CD14-positive monocyte (primary cell): ENCODE results near the gene CGNL1. TPM values are rescaled to one million over a fixed set of nuclear protein-coding genes. Genes with fewer than 3 reads are reported as not detected.

ENCODE experiments used
- DNase-seq, 3 donors: peaks; one replicate each; pipeline ENCODE4 v3.0.0-alpha.2; 2011 to 2022
- H2AFZ ChIP-seq: 2 replicates; pipeline ENCODE4 v1.6.0; 2012; ENCODE audit warnings: mild to moderate bottlenecking, low read depth, low read length, inconsistent platforms; ENCODE audit not compliant: insufficient read depth, poor library complexity, severe bottlenecking
- H3K27ac ChIP-seq, 2 donors: 1 replicate in 1 of 2; 2 replicates in 1 of 2; pipeline ENCODE4 v1.5.1; 2012 to 2013; ENCODE audit warnings: low read length in 2 of 2, control low read depth in 1 of 2, inconsistent platforms in 1 of 2, low read depth in 1 of 2, mild to moderate bottlenecking in 1 of 2
- H3K27me3 ChIP-seq, 2 donors: one replicate each; pipeline versions ENCODE4 v1.6.0 to v1.6.1; 2011 to 2013; ENCODE audit warnings: low read length in 2 of 2; ENCODE audit not compliant: control insufficient read depth in 2 of 2, insufficient read depth in 2 of 2
- H3K36me3 ChIP-seq, 2 donors: replicated peaks in 1 of 2; 1 replicate in 1 of 2; 2 replicates in 1 of 2; pipeline versions ENCODE4 v1.5.1 to v1.6.1; 2012 to 2013; ENCODE audit warnings: low read length in 2 of 2, control low read depth in 1 of 2, inconsistent platforms in 1 of 2, mild to moderate bottlenecking in 1 of 2; ENCODE audit not compliant: insufficient read depth in 2 of 2, control insufficient read depth in 1 of 2
- H3K4me1 ChIP-seq, 2 donors: 1 replicate in 1 of 2; 2 replicates in 1 of 2; pipeline versions ENCODE4 v1.5.1 to v1.6.1; 2012 to 2013; ENCODE audit warnings: low read length in 2 of 2, control low read depth in 1 of 2, inconsistent platforms in 1 of 2, mild to moderate bottlenecking in 1 of 2, moderate library complexity in 1 of 2; ENCODE audit not compliant: insufficient read depth in 2 of 2, control insufficient read depth in 1 of 2
- H3K4me2 ChIP-seq: replicated peaks from 2 replicates; pipeline ENCODE3; 2012; ENCODE audit warnings: low read length, moderate library complexity, mild to moderate bottlenecking; ENCODE audit not compliant: poor library complexity, severe bottlenecking; ENCODE audit errors: extremely low read depth
- H3K4me3 ChIP-seq, 3 experiments: fragments of 200-600 bp in 1 of 3; sonication (generic) in 1 of 3; replicated peaks in 1 of 3; 1 replicate in 2 of 3; 2 replicates in 1 of 3; pipeline ENCODE4 v1.5.1; 2011 to 2013; ENCODE audit warnings: low read length in 3 of 3, mild to moderate bottlenecking in 3 of 3, control low read depth in 2 of 3, low read depth in 2 of 3, inconsistent platforms in 1 of 3, moderate library complexity in 1 of 3
- H3K79me2 ChIP-seq: 2 replicates; pipeline ENCODE4 v1.6.0; 2012; ENCODE audit warnings: mild to moderate bottlenecking, control low read depth, inconsistent platforms, low read length, moderate library complexity; ENCODE audit not compliant: insufficient read depth
- H3K9ac ChIP-seq: 2 replicates; pipeline ENCODE4 v1.6.0; 2017; ENCODE audit warnings: low read length, mild to moderate bottlenecking; ENCODE audit not compliant: insufficient read depth, poor library complexity, severe bottlenecking
- H3K9me3 ChIP-seq, 2 donors: replicated peaks in 1 of 2; 1 replicate in 1 of 2; 2 replicates in 1 of 2; pipeline versions ENCODE4 v1.5.1 to v1.6.1; 2012 to 2013; ENCODE audit warnings: low read length in 2 of 2, control low read depth in 1 of 2; ENCODE audit not compliant: control insufficient read depth in 1 of 2, insufficient read depth in 1 of 2
- H4K20me1 ChIP-seq: 2 replicates; pipeline ENCODE4 v1.6.0; 2012; ENCODE audit warnings: mild to moderate bottlenecking, low read length, control low read depth, moderate library complexity; ENCODE audit not compliant: insufficient read depth
- H3K27ac Mint-ChIP-seq, 7 donors: one replicate each; pipeline ENCODE4 v1.8.0; 2020; ENCODE audit warnings: mild to moderate bottlenecking in 7 of 7, mixed read lengths in 7 of 7, moderate library complexity in 6 of 7, inconsistent platforms in 2 of 7
- H3K27me3 Mint-ChIP-seq, 3 donors: one replicate each; pipeline ENCODE4 v1.8.0; 2021 to 2022; ENCODE audit warnings: low read depth in 3 of 3, mild to moderate bottlenecking in 3 of 3, mixed read lengths in 3 of 3, moderate library complexity in 3 of 3, inconsistent platforms in 1 of 3
- H3K36me3 Mint-ChIP-seq, 2 donors: one replicate each; pipeline ENCODE4 v1.8.0; 2020; ENCODE audit warnings: mixed read lengths in 2 of 2, inconsistent platforms in 1 of 2, mild to moderate bottlenecking in 1 of 2
- H3K4me1 Mint-ChIP-seq: one replicate; pipeline ENCODE4 v1.8.0; 2020; ENCODE audit warnings: mild to moderate bottlenecking, mixed read lengths
- H3K4me3 Mint-ChIP-seq, 2 donors: one replicate each; pipeline ENCODE4 v1.8.0; 2020; ENCODE audit warnings: mild to moderate bottlenecking in 2 of 2, mixed read lengths in 2 of 2, moderate library complexity in 1 of 2
- H3K9me3 Mint-ChIP-seq, 7 donors: one replicate each; pipeline ENCODE4 v1.8.0; 2020 to 2022; ENCODE audit warnings: mixed read lengths in 7 of 7, mild to moderate bottlenecking in 6 of 7, moderate library complexity in 6 of 7, inconsistent platforms in 2 of 7
- CTCF ChIP-seq: fragments of 200-600 bp; IDR thresholded peaks from one replicate; pipeline ENCODE4 v1.8.0; 2022; ENCODE audit warnings: antibody characterized with exemption, mild to moderate bottlenecking
- WGBS: methylation state at CpG from one replicate; pipeline ENCODE4 v1.1.5; 2013; ENCODE audit warnings: missing lambda C conversion rate; ENCODE audit not compliant: insufficient coverage; 5-methylcytosine and 5-hydroxymethylcytosine counted together
- intact Hi-C, 2 donors: fragments of 100-400 bp; cut with micrococcal nuclease; formaldehyde crosslinking; loops; one replicate each; pipeline versions ENCODE4 v1.15.0 to v1.15.1; 2023
- polyA plus RNA-seq, 3 donors: library from polyadenylated mRNA; depleted of rRNA in 1 of 3; unstranded in 2 of 3; stranded (reverse) in 1 of 3; fragments of 300-500 nt in 2 of 3; fragments of >200 nt in 1 of 3; fragmentation: Illumina TruSeq in 2 of 3; gene quantifications; 1 replicate in 2 of 3; 2 replicates in 1 of 3; pipeline ENCODE4 v1.2.3, GENCODE V29; 2012 to 2021

The CGNL1 gene
- polyA plus RNA-seq, 3 donors: not detected

- H3K4me1 Mint-ChIP-seq: no peaks in the 10 kb centered on the region
- no peaks in the 10 kb centered on the region for H3K4me1 ChIP-seq
- no peak for DNase-seq
- H2AFZ ChIP-seq: no peak overlapping the region
- H3K27me3 Mint-ChIP-seq: peaks cover 0 to 3% (median 1%) of the 10 kb centered on the region in 3 donors
- H3K27me3 ChIP-seq: no peaks in the 10 kb centered on the region
- H3K27ac Mint-ChIP-seq: no peak overlapping the region
- H3K4me3 Mint-ChIP-seq: no peak overlapping the region
- TF ChIP-seq CTCF: no peak
- intact Hi-C loops: no loop called here
- H4K20me1 ChIP-seq: no peaks in the 10 kb centered on the region
- no peaks in the 10 kb centered on the region for H3K36me3 ChIP-seq
- no peaks in the 10 kb centered on the region for H3K79me2 ChIP-seq
- no peak overlapping the region for H3K4me2 ChIP-seq
- no peaks in the 10 kb centered on the region for H3K36me3 Mint-ChIP-seq
- no peak overlapping the region for H3K27ac ChIP-seq
- 84% methylated on average over 3 of the region's 7 CpGs for WGBS
- no peaks in the 10 kb centered on the region for H3K9me3 ChIP-seq
- no peak overlapping the region for H3K4me3 ChIP-seq
- peaks cover 0 to 8% (median 2%) of the 10 kb centered on the region in 7 donors for H3K9me3 Mint-ChIP-seq
- no peak overlapping the region for H3K9ac ChIP-seq
Observed at GRCh38 chr15:57415602-57416001, 39.3 kb downstream of the CGNL1 start.

GRCh38 chr15:57418635-57419034, 42.3 kb downstream of the CGNL1 start:
- Histone ChIP-seq H3K4me3 (no peak overlapping the region), H3K9ac (no peak overlapping the region)
- no peaks in the 10 kb centered on the region for H3K36me3 Mint-ChIP-seq

More at GRCh38 chr15:57418635-57419034, 42.3 kb downstream of the CGNL1 start:
- Mint-ChIP-seq H3K27me3 (peaks cover 0 to 2% (median 1%) of the 10 kb centered on the region in 3 donors), H3K4me1 (peaks cover 18% of the 10 kb centered on the region), H3K9me3 (peaks cover 0 to 5% (median 1%) of the 10 kb centered on the region in 7 donors), H3K27ac (no peak overlapping the region), H3K4me3 (no peak overlapping the region)
- DNase-seq: no peak
- H3K4me2 ChIP-seq: no peak overlapping the region
- no peaks in the 10 kb centered on the region for H3K27me3 ChIP-seq
- H2AFZ ChIP-seq: no peak overlapping the region
- H3K79me2 ChIP-seq: no peaks in the 10 kb centered on the region
- 90% methylated on average over 9 of the region's 13 CpGs for WGBS
- no peaks in the 10 kb centered on the region for H3K36me3 ChIP-seq
- H3K9me3 ChIP-seq: no peaks in the 10 kb centered on the region
- no peak overlapping the region for H3K27ac ChIP-seq
- H3K4me1 ChIP-seq: peaks cover 13 to 17% of the 10 kb centered on the region in 2 donors
- no peaks in the 10 kb centered on the region for H4K20me1 ChIP-seq
- TF ChIP-seq CTCF: no peak
- intact Hi-C loops: no loop called here
